Choroid plexus epithelial cell (primary cell): ENCODE results near the gene ULK4.

Source experiments
- DNase-seq: peaks from one replicate; pipeline ENCODE4 v3.0.0-alpha.2; 2010; ENCODE audit warnings: low read depth
- H3K4me3 ChIP-seq: 2 replicates; pipeline ENCODE4 v1.5.1; 2011; ENCODE audit warnings: low read depth, mild to moderate bottlenecking, control low read depth, low read length, moderate library complexity
- TF ChIP-seq, protein P1 (sequence below): conservative IDR thresholded peaks from 2 replicates; pipeline ENCODE4 v1.5.1; 2011; ENCODE audit warnings: low read depth, mild to moderate bottlenecking, control low read depth, inconsistent platforms, low read length, moderate library complexity

ULK4 gene

DNA sequence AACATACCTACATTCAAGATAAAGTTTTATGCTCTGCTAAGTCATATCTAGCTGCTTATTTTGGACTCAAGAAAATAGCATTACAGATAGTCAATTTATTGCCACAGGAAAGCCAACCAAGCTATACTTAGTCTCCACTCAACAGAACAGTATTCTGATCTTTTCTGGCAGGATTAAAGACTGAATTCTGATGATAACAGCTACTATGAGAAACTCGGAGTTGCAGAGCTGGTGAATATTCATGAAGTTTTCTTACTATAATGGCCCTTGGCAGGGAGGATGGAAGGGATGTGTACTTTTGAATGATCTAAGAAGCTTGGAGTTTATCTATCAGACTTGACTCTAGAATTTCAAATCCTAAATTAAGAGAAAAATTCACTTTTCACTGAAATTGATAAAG is 524.9 kb downstream of the ULK4 start:
- no peak for DNase-seq
- no peak overlapping the region for H3K4me3 ChIP-seq
- TF ChIP-seq, protein P1, sequence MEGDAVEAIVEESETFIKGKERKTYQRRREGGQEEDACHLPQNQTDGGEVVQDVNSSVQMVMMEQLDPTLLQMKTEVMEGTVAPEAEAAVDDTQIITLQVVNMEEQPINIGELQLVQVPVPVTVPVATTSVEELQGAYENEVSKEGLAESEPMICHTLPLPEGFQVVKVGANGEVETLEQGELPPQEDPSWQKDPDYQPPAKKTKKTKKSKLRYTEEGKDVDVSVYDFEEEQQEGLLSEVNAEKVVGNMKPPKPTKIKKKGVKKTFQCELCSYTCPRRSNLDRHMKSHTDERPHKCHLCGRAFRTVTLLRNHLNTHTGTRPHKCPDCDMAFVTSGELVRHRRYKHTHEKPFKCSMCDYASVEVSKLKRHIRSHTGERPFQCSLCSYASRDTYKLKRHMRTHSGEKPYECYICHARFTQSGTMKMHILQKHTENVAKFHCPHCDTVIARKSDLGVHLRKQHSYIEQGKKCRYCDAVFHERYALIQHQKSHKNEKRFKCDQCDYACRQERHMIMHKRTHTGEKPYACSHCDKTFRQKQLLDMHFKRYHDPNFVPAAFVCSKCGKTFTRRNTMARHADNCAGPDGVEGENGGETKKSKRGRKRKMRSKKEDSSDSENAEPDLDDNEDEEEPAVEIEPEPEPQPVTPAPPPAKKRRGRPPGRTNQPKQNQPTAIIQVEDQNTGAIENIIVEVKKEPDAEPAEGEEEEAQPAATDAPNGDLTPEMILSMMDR = no peak

DNA sequence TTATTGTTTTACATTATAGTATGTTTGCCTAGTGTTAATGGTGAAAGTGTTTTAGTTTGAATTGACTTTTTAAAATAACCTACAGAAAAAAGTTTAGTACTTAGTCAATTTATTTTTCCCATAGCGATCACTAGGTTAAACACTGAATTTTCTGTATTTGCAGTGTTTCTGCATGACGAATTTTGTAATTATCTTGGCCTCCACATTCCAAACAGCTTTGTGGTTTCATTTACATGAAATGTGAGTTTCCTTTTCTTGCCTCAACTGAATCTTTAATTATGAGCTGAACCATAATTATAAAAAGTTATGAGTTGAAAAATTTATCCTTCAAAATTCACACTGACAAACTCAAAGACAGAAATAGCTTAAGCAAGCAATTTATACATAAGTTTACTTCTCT is 527.1 kb downstream of the ULK4 start:
- peak; percentile 11 for DNase-seq
- no peak overlapping the region for H3K4me3 ChIP-seq
- TF ChIP-seq, protein P1 = no peak

DNA sequence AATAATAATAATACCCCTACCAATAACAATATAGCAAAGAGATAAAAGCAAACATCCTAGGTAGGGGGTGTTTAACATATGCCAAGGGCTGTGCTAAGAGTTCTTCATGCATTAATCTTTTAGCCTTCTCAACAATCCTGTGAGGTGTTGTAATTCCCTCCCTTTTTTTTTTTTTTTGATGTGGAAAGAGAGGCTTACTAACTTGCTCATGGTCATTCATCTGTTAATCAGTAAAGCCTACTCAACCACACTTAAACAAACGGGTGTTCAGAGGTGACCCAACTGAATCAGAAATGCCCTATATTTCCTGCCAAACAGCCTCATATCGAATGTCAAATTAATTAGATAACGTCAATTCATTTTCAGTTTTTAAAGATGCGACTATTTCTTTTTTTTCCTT is 530.5 kb downstream of the ULK4 start:
- TF ChIP-seq, protein P1 = no peak
- no peak overlapping the region for H3K4me3 ChIP-seq
- DNase-seq = no peak

DNA sequence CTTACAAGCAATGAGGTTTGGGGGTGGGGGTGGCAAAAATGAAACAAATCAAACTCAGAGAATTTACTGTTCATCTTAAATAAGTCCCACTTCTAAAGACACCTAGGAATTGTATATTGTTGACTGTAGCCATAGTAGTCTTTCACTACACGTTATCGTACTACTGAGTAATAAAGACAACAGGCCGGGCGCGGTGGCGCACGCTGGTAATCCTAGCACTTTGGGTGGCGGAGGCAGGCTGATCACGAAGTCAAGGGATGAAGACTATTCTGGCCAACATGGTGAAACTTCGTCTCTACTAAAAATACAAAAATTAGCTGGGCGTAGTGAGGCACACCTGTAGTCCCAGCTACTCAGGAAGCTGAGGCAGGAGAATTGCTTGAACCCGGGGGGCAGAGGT is 531.0 kb downstream of the ULK4 start:
- DNase-seq = no peak
- no peak overlapping the region for H3K4me3 ChIP-seq
- TF ChIP-seq, protein P1 = no peak

DNA sequence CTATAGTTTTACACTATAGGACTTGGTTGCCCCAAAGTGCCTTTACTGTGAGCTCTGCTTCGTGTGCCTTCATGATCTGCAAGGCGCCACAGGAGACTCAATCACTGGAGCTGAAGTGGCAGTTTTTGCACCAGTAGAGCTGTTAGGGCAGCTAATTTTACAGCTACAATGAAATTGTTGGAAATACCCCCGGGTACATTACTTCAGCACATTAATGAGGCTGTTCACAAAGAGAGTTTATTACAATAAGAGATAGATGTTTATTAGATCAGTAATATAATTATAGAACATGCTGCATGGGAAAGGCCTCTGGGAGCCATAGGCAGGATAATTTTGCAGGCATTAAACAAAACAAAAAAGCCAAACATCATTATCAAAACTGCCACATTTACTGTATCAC is 531.5 kb downstream of the ULK4 start:
- TF ChIP-seq, protein P1 = no peak
- no peak for DNase-seq

DNA sequence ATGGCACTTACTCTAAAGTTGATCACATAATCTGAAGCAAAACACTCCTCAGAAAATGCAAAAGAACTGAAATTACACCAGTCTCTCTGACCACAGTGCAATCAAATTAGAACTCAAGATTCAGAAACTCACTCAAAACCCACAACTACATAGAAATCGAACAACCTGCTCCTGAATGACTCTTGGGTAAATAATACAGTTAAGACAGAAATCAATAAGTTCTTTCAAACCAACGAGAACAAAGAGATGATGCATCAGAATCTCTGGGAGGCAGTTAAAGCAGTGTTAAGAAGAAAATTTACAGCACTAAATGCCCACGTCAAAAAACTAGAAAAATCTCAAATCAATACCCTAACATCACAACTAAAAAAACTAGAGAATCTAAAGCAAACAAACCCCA is 535.4 kb downstream of the ULK4 start:
- TF ChIP-seq, protein P1 = no peak
- H3K4me3 ChIP-seq = no peak overlapping the region
- DNase-seq = no peak

More for the DNA sequence above, 531.5 kb downstream of the ULK4 start:
- no peak overlapping the region for H3K4me3 ChIP-seq

DNA sequence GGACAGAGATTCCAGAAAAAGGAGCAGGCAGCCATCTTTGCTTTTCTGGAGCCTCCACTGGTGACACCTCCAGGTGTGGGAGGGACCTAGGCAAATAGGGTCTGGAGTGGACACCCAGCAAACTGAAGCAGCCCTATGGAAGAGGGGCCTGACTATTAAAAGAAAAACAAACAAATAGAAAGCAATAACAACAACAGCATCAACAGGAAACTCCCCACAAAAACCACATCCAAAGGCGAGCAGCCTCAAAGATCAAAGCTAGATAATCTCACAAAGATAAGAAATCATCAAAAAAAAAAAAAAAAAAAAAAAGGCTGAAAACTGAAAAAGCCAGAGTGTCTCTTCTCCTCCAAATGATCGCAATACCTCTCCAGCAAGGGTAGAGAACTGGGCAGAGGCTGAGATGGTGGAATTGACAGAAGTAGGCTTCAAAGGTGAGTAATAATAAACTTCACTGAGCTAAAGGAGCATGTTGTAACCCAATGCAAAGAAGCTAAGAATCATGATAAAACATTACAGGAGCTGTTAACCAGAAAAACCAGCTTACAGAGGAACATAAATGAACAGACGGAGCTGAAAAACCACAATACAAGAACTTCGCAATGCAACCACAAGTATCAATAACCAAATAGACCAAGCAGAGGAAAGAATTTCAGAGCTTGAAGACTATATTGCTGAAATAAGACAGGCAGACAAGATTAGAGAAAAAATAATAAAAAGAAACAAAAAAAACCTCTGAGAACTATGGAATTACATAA is 537.2 kb downstream of the ULK4 start:
- TF ChIP-seq, protein P1 = no peak
- no peak overlapping the region for H3K4me3 ChIP-seq
- no peak for DNase-seq
